Measurements from ENCODE around the gene TRAP1. TPM values are rescaled to one million over a fixed set of nuclear protein-coding genes. Genes with fewer than 3 reads are reported as not detected.

Gene TRAP1
- total RNA-seq, 1 donor from 2014 or later: 48.3 TPM

GRCh38 chr16:3645504-3646347 is 71.6 kb downstream of the TRAP1 start:
- DNase-seq: no peak

GRCh38 chr16:3645108-3645503 is 72.2 kb downstream of the TRAP1 start:
- no peak for DNase-seq

- DNase-seq: no peak
Measured at GRCh38 chr16:3643095-3643730, 74.1 kb downstream of the TRAP1 start.

GRCh38 chr16:3642397-3643094 is 74.8 kb downstream of the TRAP1 start:
- peak; percentile 71 for DNase-seq

- no peak for DNase-seq
Measured at GRCh38 chr16:3641801-3642396, 75.4 kb downstream of the TRAP1 start.

- DNase-seq: no peak
Measured at GRCh38 chr16:3640632-3641501, 76.5 kb downstream of the TRAP1 start.

- DNase-seq: no peak
Measured at GRCh38 chr16:3640207-3640606, 77.1 kb downstream of the TRAP1 start.

- DNase-seq: no peak
Measured at GRCh38 chr16:3638916-3639644, 78.2 kb downstream of the TRAP1 start.

GRCh38 chr16:3637371-3637923 is 79.9 kb downstream of the TRAP1 start:
- peak; percentile 25 for DNase-seq

- peak; percentile 21 for DNase-seq
Measured at GRCh38 chr16:3625911-3626732, 91.2 kb downstream of the TRAP1 start.

- DNase-seq: no peak
Measured at GRCh38 chr16:3625331-3625730, 92.0 kb downstream of the TRAP1 start.

- DNase-seq: no peak
Measured at GRCh38 chr16:3623642-3624041, 93.7 kb downstream of the TRAP1 start.

- DNase-seq: peak; percentile 11
Measured at GRCh38 chr16:3618769-3619141, 98.6 kb downstream of the TRAP1 start.

GRCh38 chr16:3612510-3613466 is 104.5 kb downstream of the TRAP1 start:
- no peak for DNase-seq

GRCh38 chr16:3611146-3611975 is 106.0 kb downstream of the TRAP1 start, which contains the start of gene SLX4:
SLX4 (minus strand) TSS chr16:3611606; CDS start chr16:3608964, 2,642 bp downstream.
- peak; percentile 93 for DNase-seq

- peak; percentile 35 for DNase-seq
Measured at GRCh38 chr16:3610698-3611145, 106.6 kb downstream of the TRAP1 start.

GRCh38 chr16:3609895-3610697 is 107.2 kb downstream of the TRAP1 start:
- DNase-seq: peak; percentile 37

Measured in dermis blood vessel endothelial cell (primary cell).